Neural cell (in vitro differentiated cells): Measurements from ENCODE around the gene CAMKMT. TPM values are rescaled to one million over a fixed set of nuclear protein-coding genes. Genes with fewer than 3 reads are reported as not detected.

ENCODE experiments used
- H2AFZ ChIP-seq: fragments of 200-600, 300-800 bp; sonication (generic), shearing (Covaris generic); 2 replicates; pipeline ENCODE4 v1.6.0; 2014; ENCODE audit warnings: low read depth, mild to moderate bottlenecking, antibody characterized with exemption, low read length, moderate library complexity
- H3F3A ChIP-seq: fragments of 200-600 bp; shearing (Covaris generic); 2 replicates; pipeline ENCODE4 v1.6.1; 2016; ENCODE audit warnings: mild to moderate bottlenecking, moderate library complexity, mixed read lengths, antibody characterized with exemption, low read length; ENCODE audit not compliant: insufficient read depth, poor library complexity, severe bottlenecking
- H3K27ac ChIP-seq: fragments of 200-600, 300-800 bp; sonication (generic), shearing (Covaris generic); 2 replicates; pipeline ENCODE4 v1.5.1; 2014; ENCODE audit warnings: mild to moderate bottlenecking, low read length, moderate library complexity
- H3K27me3 ChIP-seq: fragments of 300-800, 200-600 bp; sonication (generic), shearing (Covaris generic); 2 replicates; pipeline ENCODE4 v1.6.0; 2014; ENCODE audit warnings: mild to moderate bottlenecking, low read depth, low read length, moderate library complexity; ENCODE audit not compliant: insufficient read depth
- H3K36me3 ChIP-seq: fragments of 300-800, 200-600 bp; sonication (generic), shearing (Covaris generic); 2 replicates; pipeline ENCODE4 v1.5.1; 2014; ENCODE audit warnings: mild to moderate bottlenecking, antibody characterized with exemption, low read length, moderate library complexity; ENCODE audit not compliant: insufficient read depth
- H3K4me2 ChIP-seq: fragments of 300-800, 200-600 bp; sonication (generic), shearing (Covaris generic); 2 replicates; pipeline ENCODE4 v1.6.0; 2014; ENCODE audit warnings: mild to moderate bottlenecking, low read length
- H3K4me3 ChIP-seq: fragments of 300-800, 200-600 bp; sonication (generic), shearing (Covaris generic); 2 replicates; pipeline ENCODE4 v1.5.1; 2014; ENCODE audit warnings: mild to moderate bottlenecking, low read length, moderate library complexity
- H3K79me2 ChIP-seq: fragments of 200-600 bp; shearing (Covaris generic); replicated peaks from 2 replicates; pipeline ENCODE4 v1.6.0; 2014; ENCODE audit warnings: mild to moderate bottlenecking, low read length, moderate library complexity; ENCODE audit not compliant: insufficient read depth
- H3K9ac ChIP-seq: fragments of 300-800, 200-600 bp; sonication (generic), shearing (Covaris generic); 2 replicates; pipeline ENCODE4 v1.6.1; 2016; ENCODE audit warnings: mild to moderate bottlenecking, low read length, mixed read lengths
- H3K9me2 ChIP-seq: fragments of 200-600 bp; shearing (Covaris generic); 2 replicates; pipeline ENCODE4 v1.6.1; 2016; ENCODE audit warnings: mild to moderate bottlenecking, low read length, mixed read lengths; ENCODE audit not compliant: insufficient read depth
- H3K9me3 ChIP-seq: fragments of 200-600, 300-800 bp; sonication (generic), shearing (Covaris generic); 2 replicates; pipeline ENCODE4 v1.6.1; 2016; ENCODE audit warnings: mild to moderate bottlenecking, mixed run types, low read length, moderate library complexity, mixed read lengths
- H4K20me1 ChIP-seq: fragments of 200-600 bp; shearing (Covaris generic); 2 replicates; pipeline ENCODE4 v1.6.1; 2016; ENCODE audit warnings: mild to moderate bottlenecking, mixed run types; ENCODE audit not compliant: insufficient read depth
- EP300 ChIP-seq: fragments of 450-650 bp; conservative IDR thresholded peaks from 2 replicates; pipeline ENCODE4 v1.6.1; 2014; ENCODE audit warnings: antibody characterized with exemption, mild to moderate bottlenecking, moderate library complexity; ENCODE audit not compliant: poor library complexity, severe bottlenecking
- MXI1 ChIP-seq: fragments of 450-650 bp; conservative IDR thresholded peaks from 2 replicates; pipeline ENCODE4 v1.6.1; 2014; ENCODE audit warnings: antibody characterized with exemption, mild to moderate bottlenecking; ENCODE audit not compliant: poor library complexity, severe bottlenecking
- POLR2AphosphoS5 ChIP-seq: IDR thresholded peaks from 2 replicates; pipeline ENCODE4 v1.6.1; 2012
- RAD21 ChIP-seq: fragments of 450-650 bp; conservative IDR thresholded peaks from 2 replicates; pipeline ENCODE4 v1.6.1; 2014; ENCODE audit warnings: antibody characterized with exemption, mild to moderate bottlenecking, moderate library complexity
- SMC3 ChIP-seq: fragments of 450-650 bp; conservative IDR thresholded peaks from 2 replicates; pipeline ENCODE4 v1.6.1; 2014; ENCODE audit warnings: antibody characterized with exemption, mild to moderate bottlenecking, moderate library complexity; ENCODE audit not compliant: poor library complexity
- TAF1 ChIP-seq: IDR thresholded peaks from 2 replicates; pipeline ENCODE4 v1.6.1; 2012; ENCODE audit warnings: low read depth
- polyA plus RNA-seq: library from polyadenylated mRNA; depleted of rRNA; stranded (reverse); fragments of >200 nt; gene quantifications from 2 replicates; pipeline ENCODE4 v1.2.3, GENCODE V29; 2014
- TF ChIP-seq, protein P1 (sequence below): IDR thresholded peaks from 2 replicates; pipeline ENCODE4 v1.6.1; 2012; ENCODE audit warnings: borderline replicate concordance
- TF ChIP-seq, protein P2 (sequence below): fragments of 450-650 bp; IDR thresholded peaks from 2 replicates; pipeline ENCODE4 v1.5.1; 2014; ENCODE audit warnings: antibody characterized with exemption, mild to moderate bottlenecking, moderate library complexity; ENCODE audit not compliant: poor library complexity, severe bottlenecking

CAMKMT gene
- polyA plus RNA-seq, 1 donor from 2014 or later = 5.1 TPM

DNA sequence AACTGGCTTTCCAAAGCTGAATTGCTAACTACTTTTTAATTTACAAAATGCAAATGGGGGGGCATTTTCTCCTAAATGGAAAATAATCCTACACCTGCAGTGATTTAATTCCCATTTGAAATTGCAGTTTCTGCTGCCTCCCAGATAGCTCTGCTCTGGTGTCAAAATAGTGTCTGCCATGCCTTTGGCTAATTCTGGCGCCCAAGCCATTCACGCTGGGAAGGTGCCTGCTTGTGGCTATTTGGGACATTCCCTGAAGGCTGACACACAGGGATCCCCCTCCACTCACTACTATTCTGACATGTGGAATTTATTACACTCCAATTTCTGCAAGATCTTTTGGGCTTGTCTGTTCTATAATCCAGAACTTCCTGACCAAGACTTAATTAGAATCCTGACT is 451.4 kb downstream of the CAMKMT start:
- H3K4me3 ChIP-seq = no peak overlapping the region
- H3K79me2 ChIP-seq = no peaks in the 10 kb centered on the region
- H3F3A ChIP-seq = no peaks in the 10 kb centered on the region
- H3K27ac ChIP-seq = no peak overlapping the region
- H3K9ac ChIP-seq = no peak overlapping the region
- H3K36me3 ChIP-seq = no peaks in the 10 kb centered on the region
- H2AFZ ChIP-seq = no peak overlapping the region
- no peaks in the 10 kb centered on the region for H3K27me3 ChIP-seq
- TF ChIP-seq POLR2AphosphoS5 (no peak), TAF1 (no peak), RAD21 (no peak)
- TF ChIP-seq, protein P1, sequence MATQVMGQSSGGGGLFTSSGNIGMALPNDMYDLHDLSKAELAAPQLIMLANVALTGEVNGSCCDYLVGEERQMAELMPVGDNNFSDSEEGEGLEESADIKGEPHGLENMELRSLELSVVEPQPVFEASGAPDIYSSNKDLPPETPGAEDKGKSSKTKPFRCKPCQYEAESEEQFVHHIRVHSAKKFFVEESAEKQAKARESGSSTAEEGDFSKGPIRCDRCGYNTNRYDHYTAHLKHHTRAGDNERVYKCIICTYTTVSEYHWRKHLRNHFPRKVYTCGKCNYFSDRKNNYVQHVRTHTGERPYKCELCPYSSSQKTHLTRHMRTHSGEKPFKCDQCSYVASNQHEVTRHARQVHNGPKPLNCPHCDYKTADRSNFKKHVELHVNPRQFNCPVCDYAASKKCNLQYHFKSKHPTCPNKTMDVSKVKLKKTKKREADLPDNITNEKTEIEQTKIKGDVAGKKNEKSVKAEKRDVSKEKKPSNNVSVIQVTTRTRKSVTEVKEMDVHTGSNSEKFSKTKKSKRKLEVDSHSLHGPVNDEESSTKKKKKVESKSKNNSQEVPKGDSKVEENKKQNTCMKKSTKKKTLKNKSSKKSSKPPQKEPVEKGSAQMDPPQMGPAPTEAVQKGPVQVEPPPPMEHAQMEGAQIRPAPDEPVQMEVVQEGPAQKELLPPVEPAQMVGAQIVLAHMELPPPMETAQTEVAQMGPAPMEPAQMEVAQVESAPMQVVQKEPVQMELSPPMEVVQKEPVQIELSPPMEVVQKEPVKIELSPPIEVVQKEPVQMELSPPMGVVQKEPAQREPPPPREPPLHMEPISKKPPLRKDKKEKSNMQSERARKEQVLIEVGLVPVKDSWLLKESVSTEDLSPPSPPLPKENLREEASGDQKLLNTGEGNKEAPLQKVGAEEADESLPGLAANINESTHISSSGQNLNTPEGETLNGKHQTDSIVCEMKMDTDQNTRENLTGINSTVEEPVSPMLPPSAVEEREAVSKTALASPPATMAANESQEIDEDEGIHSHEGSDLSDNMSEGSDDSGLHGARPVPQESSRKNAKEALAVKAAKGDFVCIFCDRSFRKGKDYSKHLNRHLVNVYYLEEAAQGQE = no peak
- H4K20me1 ChIP-seq = no peaks in the 10 kb centered on the region
- H3K9me2 ChIP-seq = no peaks in the 10 kb centered on the region
- H3K9me3 ChIP-seq = no peaks in the 10 kb centered on the region
- H3K4me2 ChIP-seq = no peak overlapping the region

DNA sequence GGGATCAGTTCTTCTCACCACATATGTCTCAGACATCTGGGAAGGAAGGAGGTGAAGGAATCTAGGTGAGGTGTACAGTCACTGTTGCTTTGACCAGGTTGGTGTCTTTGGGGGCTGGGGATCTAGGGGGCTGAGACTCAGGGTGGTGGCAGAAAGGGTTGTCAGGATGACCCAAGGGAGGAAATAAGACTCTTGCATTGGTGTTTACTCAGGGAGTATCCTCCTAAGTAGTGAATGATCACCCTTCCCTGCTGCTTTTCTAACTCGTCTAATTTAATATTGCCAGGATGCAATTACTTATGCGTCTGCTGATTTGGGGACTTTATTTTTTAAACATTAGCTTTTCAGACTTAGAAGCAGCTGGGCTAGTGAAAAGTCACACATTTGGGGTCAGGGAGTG is 451.9 kb downstream of the CAMKMT start:
- Histone ChIP-seq H3K9me3 (no peaks in the 10 kb centered on the region), H3K9ac (no peak overlapping the region), H4K20me1 (no peaks in the 10 kb centered on the region), H3K4me2 (no peak overlapping the region), H3K79me2 (no peaks in the 10 kb centered on the region), H3K27ac (no peak overlapping the region), H3K27me3 (no peaks in the 10 kb centered on the region), H2AFZ (no peak overlapping the region), H3K36me3 (no peaks in the 10 kb centered on the region), H3F3A (no peaks in the 10 kb centered on the region), H3K9me2 (no peaks in the 10 kb centered on the region), H3K4me3 (no peak overlapping the region)
- no peak for TF ChIP-seq TAF1
- no peak for TF ChIP-seq MXI1
- TF ChIP-seq, protein P1 = no peak
- TF ChIP-seq POLR2AphosphoS5 = no peak
- TF ChIP-seq SMC3 = no peak
- TF ChIP-seq, protein P2, sequence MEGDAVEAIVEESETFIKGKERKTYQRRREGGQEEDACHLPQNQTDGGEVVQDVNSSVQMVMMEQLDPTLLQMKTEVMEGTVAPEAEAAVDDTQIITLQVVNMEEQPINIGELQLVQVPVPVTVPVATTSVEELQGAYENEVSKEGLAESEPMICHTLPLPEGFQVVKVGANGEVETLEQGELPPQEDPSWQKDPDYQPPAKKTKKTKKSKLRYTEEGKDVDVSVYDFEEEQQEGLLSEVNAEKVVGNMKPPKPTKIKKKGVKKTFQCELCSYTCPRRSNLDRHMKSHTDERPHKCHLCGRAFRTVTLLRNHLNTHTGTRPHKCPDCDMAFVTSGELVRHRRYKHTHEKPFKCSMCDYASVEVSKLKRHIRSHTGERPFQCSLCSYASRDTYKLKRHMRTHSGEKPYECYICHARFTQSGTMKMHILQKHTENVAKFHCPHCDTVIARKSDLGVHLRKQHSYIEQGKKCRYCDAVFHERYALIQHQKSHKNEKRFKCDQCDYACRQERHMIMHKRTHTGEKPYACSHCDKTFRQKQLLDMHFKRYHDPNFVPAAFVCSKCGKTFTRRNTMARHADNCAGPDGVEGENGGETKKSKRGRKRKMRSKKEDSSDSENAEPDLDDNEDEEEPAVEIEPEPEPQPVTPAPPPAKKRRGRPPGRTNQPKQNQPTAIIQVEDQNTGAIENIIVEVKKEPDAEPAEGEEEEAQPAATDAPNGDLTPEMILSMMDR = no peak
- TF ChIP-seq EP300 = no peak
